Osteoblast (primary cell): ENCODE data around the gene REC114. TPM values are rescaled to one million over a fixed set of nuclear protein-coding genes. Genes with fewer than 3 reads are reported as not detected.
A peak's percentile ranks its signal among the peaks of the same experiment; 100 is the strongest.

Experiments
- DNase-seq: peaks from one replicate; pipeline ENCODE4 v3.0.0; 2011; ENCODE audit warnings: low spot score, mixed read lengths; ENCODE audit not compliant: insufficient read length; ENCODE audit errors: missing footprints
- H2AFZ ChIP-seq: 2 replicates; pipeline ENCODE4 v1.6.0; 2011; ENCODE audit warnings: mild to moderate bottlenecking, low read length
- H3K27ac ChIP-seq: 2 replicates; pipeline ENCODE4 v1.5.1; 2011; ENCODE audit warnings: mild to moderate bottlenecking, low read depth, low read length, moderate library complexity
- H3K27me3 ChIP-seq: 2 replicates; pipeline ENCODE4 v1.6.0; 2012; ENCODE audit warnings: mild to moderate bottlenecking, control low read depth, inconsistent platforms, low read length, moderate library complexity; ENCODE audit not compliant: insufficient read depth
- H3K36me3 ChIP-seq: 2 replicates; pipeline ENCODE4 v1.5.1; 2011; ENCODE audit warnings: mild to moderate bottlenecking, low read length, control low read depth, moderate library complexity; ENCODE audit not compliant: insufficient read depth
- H3K4me1 ChIP-seq: 2 replicates; pipeline ENCODE4 v1.5.1; 2011; ENCODE audit warnings: mild to moderate bottlenecking, low read length, control low read depth, moderate library complexity; ENCODE audit not compliant: insufficient read depth
- H3K4me2 ChIP-seq: 2 replicates; pipeline ENCODE4 v1.6.0; 2011; ENCODE audit warnings: mild to moderate bottlenecking, low read length; ENCODE audit not compliant: insufficient read depth
- H3K4me3 ChIP-seq: fragments of 200-600 bp; sonication (generic); 3 replicates; pipeline ENCODE4 v1.5.1; 2012; ENCODE audit warnings: mild to moderate bottlenecking, low read length, inconsistent platforms; ENCODE audit not compliant: insufficient read depth
- H3K79me2 ChIP-seq: 2 replicates; pipeline ENCODE4 v1.6.0; 2012; ENCODE audit warnings: mild to moderate bottlenecking, low read length, control low read depth, inconsistent platforms; ENCODE audit not compliant: insufficient read depth
- H3K9me3 ChIP-seq: 2 replicates; pipeline ENCODE4 v1.5.1; 2011; ENCODE audit warnings: low read depth, low read length, control low read depth
- H4K20me1 ChIP-seq: 2 replicates; pipeline ENCODE4 v1.6.0; 2012; ENCODE audit warnings: mild to moderate bottlenecking, low read length, control low read depth; ENCODE audit not compliant: insufficient read depth
- total RNA-seq: library from RNA; depleted of rRNA; stranded (reverse); fragments of >200 nt; gene quantifications from 2 replicates; pipeline ENCODE4 v1.2.3, GENCODE V29; 2012
- TF ChIP-seq, protein P1 (sequence below): IDR thresholded peaks from 2 replicates; pipeline ENCODE4 v1.5.1; 2011; ENCODE audit warnings: mild to moderate bottlenecking, low read depth, low read length, moderate library complexity; ENCODE audit errors: extremely low read depth

REC114 gene
- total RNA-seq, 1 donor, result not detected

DNA sequence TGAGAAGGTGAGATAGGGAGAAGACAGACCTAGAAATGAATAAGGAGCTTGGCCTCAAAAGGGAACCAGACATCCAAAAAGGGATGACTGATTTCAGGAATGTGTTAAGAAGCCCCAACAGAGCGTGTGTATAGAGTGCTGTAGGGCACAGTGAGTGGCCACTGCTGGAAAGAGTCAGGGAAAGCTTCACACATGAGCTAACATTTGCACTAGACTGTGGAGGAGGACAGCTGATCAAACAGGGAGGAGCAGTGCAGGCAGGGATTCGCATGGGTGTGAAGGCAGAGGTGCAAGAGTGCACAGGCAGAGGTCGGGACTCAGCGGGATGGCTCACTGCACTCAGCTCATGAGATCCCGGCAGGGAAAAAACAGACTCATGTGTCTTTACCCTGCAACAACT lies 128.4 kb downstream of the REC114 start:
- no peaks in the 10 kb centered on the region for H3K4me1 ChIP-seq
- peak; percentile 54 for DNase-seq
- no peaks in the 10 kb centered on the region for H3K79me2 ChIP-seq
- H3K9me3 ChIP-seq, result no peaks in the 10 kb centered on the region
- TF ChIP-seq, protein P1, sequence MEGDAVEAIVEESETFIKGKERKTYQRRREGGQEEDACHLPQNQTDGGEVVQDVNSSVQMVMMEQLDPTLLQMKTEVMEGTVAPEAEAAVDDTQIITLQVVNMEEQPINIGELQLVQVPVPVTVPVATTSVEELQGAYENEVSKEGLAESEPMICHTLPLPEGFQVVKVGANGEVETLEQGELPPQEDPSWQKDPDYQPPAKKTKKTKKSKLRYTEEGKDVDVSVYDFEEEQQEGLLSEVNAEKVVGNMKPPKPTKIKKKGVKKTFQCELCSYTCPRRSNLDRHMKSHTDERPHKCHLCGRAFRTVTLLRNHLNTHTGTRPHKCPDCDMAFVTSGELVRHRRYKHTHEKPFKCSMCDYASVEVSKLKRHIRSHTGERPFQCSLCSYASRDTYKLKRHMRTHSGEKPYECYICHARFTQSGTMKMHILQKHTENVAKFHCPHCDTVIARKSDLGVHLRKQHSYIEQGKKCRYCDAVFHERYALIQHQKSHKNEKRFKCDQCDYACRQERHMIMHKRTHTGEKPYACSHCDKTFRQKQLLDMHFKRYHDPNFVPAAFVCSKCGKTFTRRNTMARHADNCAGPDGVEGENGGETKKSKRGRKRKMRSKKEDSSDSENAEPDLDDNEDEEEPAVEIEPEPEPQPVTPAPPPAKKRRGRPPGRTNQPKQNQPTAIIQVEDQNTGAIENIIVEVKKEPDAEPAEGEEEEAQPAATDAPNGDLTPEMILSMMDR, result no peak
- H3K4me2 ChIP-seq, result no peak overlapping the region
- H2AFZ ChIP-seq, result no peak overlapping the region
- no peak overlapping the region for H3K27ac ChIP-seq
- H3K36me3 ChIP-seq, result peaks cover 77% of the 10 kb centered on the region
- H4K20me1 ChIP-seq, result peaks cover 7% of the 10 kb centered on the region
- no peak overlapping the region for H3K4me3 ChIP-seq
- no peaks in the 10 kb centered on the region for H3K27me3 ChIP-seq

DNA sequence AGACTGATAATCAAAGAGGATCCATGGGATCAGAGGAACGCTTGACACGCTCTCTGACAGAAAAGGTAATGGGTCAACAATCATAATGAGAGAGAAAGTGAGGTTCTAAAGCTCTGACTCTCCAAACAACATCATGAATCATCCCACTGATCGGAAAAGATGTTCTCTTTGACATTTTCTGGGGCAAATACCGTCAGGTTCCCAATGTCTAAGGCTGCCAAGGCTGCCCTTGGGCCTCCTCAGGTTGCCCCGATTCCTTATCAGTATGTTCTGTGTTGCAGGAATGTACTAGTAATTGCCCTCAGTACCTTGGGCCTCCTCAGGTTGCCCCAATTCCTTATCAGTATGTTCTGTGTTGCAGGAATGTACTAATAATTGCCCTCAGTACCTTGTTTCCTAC lies 129.3 kb downstream of the REC114 start:
- Histone ChIP-seq H3K9me3 (no peaks in the 10 kb centered on the region), H3K27me3 (no peaks in the 10 kb centered on the region), H3K79me2 (no peaks in the 10 kb centered on the region), H3K4me2 (no peak overlapping the region), H3K27ac (no peak overlapping the region), H4K20me1 (peaks cover 7% of the 10 kb centered on the region), H3K4me3 (no peak overlapping the region), H3K36me3 (peaks cover 76% of the 10 kb centered on the region), H2AFZ (no peak overlapping the region), H3K4me1 (no peaks in the 10 kb centered on the region)
- no peak for DNase-seq
- TF ChIP-seq, protein P1, result no peak

DNA sequence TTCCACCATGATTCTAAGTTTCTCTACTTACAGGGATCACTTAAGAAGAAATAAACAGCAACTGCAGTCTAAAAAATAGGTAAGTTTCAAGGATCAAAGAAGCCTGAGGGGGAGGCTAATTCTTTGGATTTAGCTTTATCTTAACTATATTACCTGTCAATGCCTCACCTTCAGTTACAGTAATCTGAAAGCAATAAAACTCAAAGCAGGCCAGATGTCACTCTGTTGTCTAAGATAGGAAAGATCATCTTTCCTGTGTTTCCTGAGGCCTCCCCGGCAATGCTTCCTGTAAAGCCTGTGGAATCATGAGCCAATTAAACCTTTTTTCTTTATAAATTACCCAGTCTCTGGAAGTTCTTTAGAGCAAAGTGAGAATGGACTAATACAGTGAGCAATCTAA lies 130.1 kb downstream of the REC114 start:
- no peak for DNase-seq
- Histone ChIP-seq H3K79me2 (peaks cover under 1% of the 10 kb centered on the region), H3K4me3 (no peak overlapping the region), H3K4me2 (no peak overlapping the region), H3K27ac (peak overlapping the region; percentile 13), H2AFZ (no peak overlapping the region), H3K36me3 (peaks cover 72% of the 10 kb centered on the region), H3K9me3 (no peaks in the 10 kb centered on the region), H3K27me3 (no peaks in the 10 kb centered on the region), H3K4me1 (no peaks in the 10 kb centered on the region), H4K20me1 (peaks cover 5% of the 10 kb centered on the region)
- TF ChIP-seq, protein P1, result no peak

DNA sequence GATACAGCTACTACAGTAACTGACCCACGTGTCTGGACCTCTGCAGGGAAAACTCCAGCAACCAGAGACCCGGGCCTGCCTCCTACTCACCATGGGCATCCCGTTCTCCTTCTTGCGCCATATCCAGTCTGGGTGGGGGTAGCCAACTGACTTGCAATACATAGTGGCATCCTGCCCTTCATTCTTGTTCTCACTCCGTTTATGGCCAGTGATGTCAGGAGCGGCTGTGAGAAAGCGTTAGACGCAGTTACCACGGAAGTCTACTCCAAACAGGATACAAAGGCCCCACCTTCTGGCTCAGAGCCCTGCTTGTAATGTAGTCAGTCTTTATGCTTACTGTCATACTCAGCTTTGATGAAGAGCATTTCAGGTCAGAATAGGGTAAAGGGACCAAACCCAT lies 130.6 kb downstream of the REC114 start:
- H3K36me3 ChIP-seq, result peaks cover 71% of the 10 kb centered on the region
- peak; percentile 58 for DNase-seq
- peaks cover 3% of the 10 kb centered on the region for H4K20me1 ChIP-seq
- H3K27me3 ChIP-seq, result no peaks in the 10 kb centered on the region
- no peaks in the 10 kb centered on the region for H3K9me3 ChIP-seq
- H3K79me2 ChIP-seq, result peaks cover 3% of the 10 kb centered on the region
- peak overlapping the region; percentile 1 for H3K27ac ChIP-seq
- TF ChIP-seq, protein P1, result no peak
- no peaks in the 10 kb centered on the region for H3K4me1 ChIP-seq
- no peak overlapping the region for H3K4me2 ChIP-seq
- no peak overlapping the region for H3K4me3 ChIP-seq
- H2AFZ ChIP-seq, result no peak overlapping the region
